K562 (cell line): ENCODE data around the gene CFAP92. TPM values are rescaled to one million over a fixed set of nuclear protein-coding genes. Genes with fewer than 3 reads are reported as not detected.

Source experiments
- ATAC-seq: fragments of 200-7000 bp; cut with Tn5 transposase; 3 replicates; pipeline ENCODE4 v1.9.1; 2020; ENCODE audit warnings: moderate library complexity
- BruUV-seq: library from RNA; stranded (reverse); fragments of 400-500 nt; replicated peaks from 2 replicates; lab custom pipeline; 2021; lab: Mats Ljungman, UMichigan
- CTCF ChIA-PET: fragments of 300-600 bp; formaldehyde crosslinking; extraction: SDS; loops from one replicate; lab custom pipeline; 2021; ENCODE audit warnings: low intra/inter-chr PET ratio; lab: Yijun Ruan, JAX
- POLR2A ChIA-PET: fragments of 300-600, 350-650 bp; sonication (Branson Sonifier 250); formaldehyde crosslinking; extraction: SDS; loops from one replicate; lab custom pipeline; 2021; ENCODE audit warnings: antibody characterized with exemption, inconsistent platforms; lab: Yijun Ruan, JAX
- DNase-seq, 4 experiments: peaks; one replicate each; pipeline versions ENCODE4 v3.0.0 to v3.0.0-alpha.2; 2011 to 2018; ENCODE audit warnings: low spot score in 3 of 4, mixed read lengths in 3 of 4; ENCODE audit errors: extremely low read depth in 1 of 4
- FAIRE-seq: peaks from 2 replicates; lab custom pipeline; 2011; peaks lifted over from hg19 to GRCh38; lab: Jason Lieb, UNC
- H2AFZ ChIP-seq: 2 replicates; pipeline ENCODE4 v1.6.0; 2011; ENCODE audit warnings: low read depth, low read length, control low read depth, inconsistent platforms
- H3K27ac ChIP-seq: fragments of 200-600 bp; 3 replicates; pipeline ENCODE4 v1.8.0; 2011; ENCODE audit warnings: low read depth, mild to moderate bottlenecking, control low read depth, inconsistent platforms, low read length, moderate library complexity, mixed read lengths; ENCODE audit errors: extremely low read depth
- H3K27me3 ChIP-seq, 2 experiments: fragments of 300-600 bp in 1 of 2; 2 replicates in 1 of 2; 3 replicates in 1 of 2; pipeline versions ENCODE4 v1.6.0 to v1.8.0; 2011; ENCODE audit warnings: inconsistent platforms in 2 of 2, low read length in 2 of 2, mild to moderate bottlenecking in 1 of 2, mixed read lengths in 1 of 2, moderate library complexity in 1 of 2; ENCODE audit not compliant: control insufficient read depth in 2 of 2, insufficient read depth in 2 of 2
- H3K36me3 ChIP-seq: fragments of 300-600 bp; 3 replicates; pipeline ENCODE4 v1.8.0; 2011; ENCODE audit warnings: mild to moderate bottlenecking, low read length, inconsistent platforms; ENCODE audit not compliant: control insufficient read depth, insufficient read depth
- H3K4me1 ChIP-seq, 2 experiments: fragments of 200-600 bp in 1 of 2; replicated peaks in 1 of 2; 2 replicates in 1 of 2; 3 replicates in 1 of 2; pipeline versions ENCODE4 v1.5.1 to v1.8.0; 2011; ENCODE audit warnings: inconsistent platforms in 2 of 2, low read length in 2 of 2, mild to moderate bottlenecking in 1 of 2, mixed read lengths in 1 of 2, moderate library complexity in 1 of 2; ENCODE audit not compliant: control insufficient read depth in 2 of 2, insufficient read depth in 2 of 2
- H3K4me2 ChIP-seq: 2 replicates; pipeline ENCODE4 v1.6.1; 2011; ENCODE audit warnings: low read length, control low read depth, inconsistent platforms, mixed read lengths; ENCODE audit not compliant: insufficient read depth
- H3K4me3 ChIP-seq: fragments of 200-600 bp; sonication (generic), shearing (Covaris generic); 2 replicates; pipeline ENCODE4 v1.5.1; 2016; ENCODE audit warnings: control low read depth, inconsistent platforms
- H3K79me2 ChIP-seq: fragments of 200-600 bp; 3 replicates; pipeline ENCODE4 v1.8.0; 2011; ENCODE audit warnings: low read length, inconsistent platforms; ENCODE audit not compliant: control insufficient read depth, insufficient read depth
- H3K9ac ChIP-seq, 2 experiments: 2 replicates each; pipeline versions ENCODE4 v1.6.0 to v1.6.1; 2011; ENCODE audit warnings: low read depth in 2 of 2, low read length in 2 of 2, control low read depth in 1 of 2, inconsistent platforms in 1 of 2, mild to moderate bottlenecking in 1 of 2, mixed read lengths in 1 of 2; ENCODE audit not compliant: insufficient read depth in 1 of 2
- H3K9me1 ChIP-seq: one replicate; pipeline ENCODE4 v1.6.0; 2011; ENCODE audit warnings: inconsistent platforms, mild to moderate bottlenecking, low read length, moderate library complexity; ENCODE audit not compliant: control insufficient read depth, insufficient read depth
- H3K9me3 ChIP-seq: replicated peaks from 2 replicates; pipeline ENCODE4 v1.5.1; 2011; ENCODE audit warnings: low read depth, low read length, inconsistent platforms; ENCODE audit not compliant: control insufficient read depth, insufficient read depth
- H4K20me1 ChIP-seq: replicated peaks from 2 replicates; pipeline ENCODE4 v1.6.1; 2011; ENCODE audit warnings: low read length, inconsistent platforms, mixed read lengths; ENCODE audit not compliant: control insufficient read depth, insufficient read depth
- CLOCK ChIP-seq: fragments of 250-450 bp; sonication (Bioruptor Pico); IDR thresholded peaks from 2 replicates; pipeline ENCODE4 v1.4.0; 2020; ENCODE audit warnings: mild to moderate bottlenecking, moderate library complexity, borderline replicate concordance
- FOXJ3 ChIP-seq: sonication (generic); formaldehyde crosslinking; IDR thresholded peaks from 2 replicates; pipeline ENCODE4 v1.4.0; 2020; ENCODE audit warnings: mild to moderate bottlenecking, missing genetic modification reagents
- L3MBTL2 ChIP-seq: fragments of 450-650 bp; IDR thresholded peaks from 2 replicates; pipeline ENCODE4 v1.6.1; 2016; ENCODE audit warnings: mild to moderate bottlenecking, moderate library complexity
- MAFK ChIP-seq: IDR thresholded peaks from 2 replicates; pipeline ENCODE4 v1.6.1; 2011; ENCODE audit warnings: low read length, improper control_type of control experiment
- SIN3A ChIP-seq, 2 experiments: fragments of 150-350 bp in 1 of 2; IDR thresholded peaks; 2 replicates each; pipeline ENCODE4 v1.6.1; 2011 to 2016; ENCODE audit warnings: borderline replicate concordance in 2 of 2, low read depth in 2 of 2, low read length in 2 of 2, mild to moderate bottlenecking in 2 of 2, moderate library complexity in 2 of 2; ENCODE audit not compliant: control insufficient read depth in 1 of 2
- TEAD1 ChIP-seq, 2 experiments: fragments of 450-650 bp in 1 of 2; sonication (generic) in 1 of 2; formaldehyde crosslinking; IDR thresholded peaks; 2 replicates each; pipeline versions ENCODE4 v1.4.0 to v1.8.0; 2020 to 2022; ENCODE audit warnings: mild to moderate bottlenecking in 2 of 2, missing genetic modification reagents in 1 of 2
- XRCC5 ChIP-seq: fragments of 200-400 bp; formaldehyde crosslinking; IDR thresholded peaks from 2 replicates; pipeline ENCODE4 v1.6.1; 2017; ENCODE audit warnings: low read depth, mild to moderate bottlenecking, low read length
- ZBTB8A ChIP-seq: fragments of 450-650 bp; IDR thresholded peaks from 2 replicates; pipeline ENCODE4 v1.6.1; 2018; ENCODE audit warnings: mild to moderate bottlenecking, moderate library complexity; ENCODE audit not compliant: partially characterized antibody
- ZNF584 ChIP-seq: fragments of 200-800 bp; sonication (Bioruptor generic); IDR thresholded peaks from 2 replicates; pipeline ENCODE4 v1.6.1; 2016; ENCODE audit warnings: low read depth, mild to moderate bottlenecking, missing genetic modification characterization, missing compliant biosample characterization
- WGBS: fragments of 100-300 bp; shearing (Covaris generic); methylation state at CpG from one replicate; pipeline ENCODE4 v1.1.6; 2016; ENCODE audit warnings: low coverage, mixed read lengths; ENCODE audit not compliant: insufficient coverage; ENCODE audit errors: missing lambda C conversion rate; 5-methylcytosine and 5-hydroxymethylcytosine counted together
- in situ Hi-C: fragments of 300-500 bp; cut with MboI; formaldehyde crosslinking; loops from 4 replicates; pipeline ENCODE4 v1.15.0; 2018; ENCODE audit warnings: inconsistent platforms, mixed read lengths
- intact Hi-C: fragments of 100-400 bp; cut with micrococcal nuclease; formaldehyde crosslinking; loops from 2 replicates; pipeline ENCODE4 v1.14.2; 2022
- polyA plus RNA-seq, 8 experiments: library from polyadenylated mRNA; depleted of rRNA in 4 of 8; stranded (reverse) in 5 of 8; unstranded in 3 of 8; fragments of >200 nt; fragmentation: Nextera tagmentation in 2 of 8; fragmentation: Illumina TruSeq in 1 of 8; extraction: Ambion mirVana in 2 of 8; extraction: Trizol in 1 of 8; gene quantifications; 2 replicates each; pipeline versions ENCODE4 v1.2.1 to v1.2.3, GENCODE V29; 2011 to 2014; ENCODE audit warnings: inconsistent platforms in 1 of 8, missing spikeins in 1 of 8
- total RNA-seq, 7 experiments: library from RNA; depleted of rRNA in 6 of 7; stranded (reverse); fragments of >200 nt in 6 of 7; fragmentation: Illumina TruSeq in 2 of 7; extraction: Trizol in 2 of 7; gene quantifications; 2 replicates each; pipeline versions ENCODE4 v1.2.1 to v1.2.3, GENCODE V29; 2011 to 2021; ENCODE audit warnings: low replicate concordance in 1 of 7
- TF ChIP-seq, protein P1 (sequence below): fragments of 250-450 bp; sonication (Bioruptor Pico); IDR thresholded peaks from 2 replicates; pipeline ENCODE4 v1.5.0; 2020; ENCODE audit warnings: mild to moderate bottlenecking

CFAP92 gene
- total and polyA plus RNA-seq, 9 of the 15 experiments (the other 6 are each of a cell fraction or from before 2014, with no cell fraction given), result 0.06 to 0.62 (median 0.36) TPM

DNA sequence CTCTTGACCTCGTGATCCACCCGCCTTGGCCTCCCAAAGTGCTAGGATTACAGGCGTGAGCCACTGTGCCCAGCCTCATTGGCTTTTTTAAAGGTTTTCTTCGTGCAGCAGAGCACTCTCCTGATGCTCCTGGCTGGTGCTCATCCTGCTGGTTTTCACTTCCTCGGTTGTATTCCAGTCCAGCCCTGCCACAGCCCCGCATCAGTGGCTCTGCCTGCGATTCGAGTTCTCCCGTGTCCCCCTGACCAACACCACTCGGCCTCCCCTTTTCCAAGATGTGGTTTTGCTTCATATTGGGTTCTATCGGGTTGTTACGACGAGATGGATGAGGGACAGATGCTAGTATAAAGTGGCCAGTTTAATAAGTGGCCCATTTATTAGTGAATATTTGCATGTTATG is 35.0 kb upstream of the CFAP92 start:
- H3K9me3 ChIP-seq, result peaks cover 2% of the 10 kb centered on the region; the same call in 1 of the 2 replicates
- no peak overlapping the region for H2AFZ ChIP-seq
- intact Hi-C loops (loop anchor here (5.0 to 10.0 kb wide), 2 partner anchors 56 to 57 kb away; no protein-coding TSS in a partner anchor), in situ Hi-C loops (no loop called here)
- H3K9ac ChIP-seq, result no peak overlapping the region
- H3K4me2 ChIP-seq, result no peak overlapping the region
- no peak overlapping the region for H3K4me3 ChIP-seq
- ATAC-seq (no peak), DNase-seq (no peak), FAIRE-seq (no peak)
- no peaks in the 10 kb centered on the region for H3K79me2 ChIP-seq
- POLR2A ChIA-PET, result no interaction called here
- H3K4me1 ChIP-seq, result peaks cover 7 to 22% of the 10 kb centered on the region in 2 experiments; a peak in 4 of 5 replicates
- no TSS peak for BruUV-seq
- H4K20me1 ChIP-seq, result no peaks in the 10 kb centered on the region
- H3K27ac ChIP-seq, result no peak overlapping the region
- 53% methylated on average over 12 of the region's 13 CpGs for WGBS
- no peaks in the 10 kb centered on the region for H3K9me1 ChIP-seq
- CTCF ChIA-PET, result no interaction called here
- no peaks in the 10 kb centered on the region for H3K36me3 ChIP-seq
- TF ChIP-seq MAFK (no peak), SIN3A (IDR thresholded peaks at IDR 0.05; ENCODE audit: borderline replicate concordance in 2 of 2, control insufficient read depth in 1 of 2, low read depth in 2 of 2, low read length in 2 of 2) (no peak), FOXJ3 (no peak), ZNF584 (CRISPR knock-in tag) (no peak), L3MBTL2 (no peak), CLOCK (CRISPR knock-in tag) (no peak), ZBTB8A (no peak), TEAD1 (CRISPR knock-in tag; IDR thresholded peaks at IDR 0.05) (no peak), XRCC5 (no peak)
- TF ChIP-seq, protein P1, sequence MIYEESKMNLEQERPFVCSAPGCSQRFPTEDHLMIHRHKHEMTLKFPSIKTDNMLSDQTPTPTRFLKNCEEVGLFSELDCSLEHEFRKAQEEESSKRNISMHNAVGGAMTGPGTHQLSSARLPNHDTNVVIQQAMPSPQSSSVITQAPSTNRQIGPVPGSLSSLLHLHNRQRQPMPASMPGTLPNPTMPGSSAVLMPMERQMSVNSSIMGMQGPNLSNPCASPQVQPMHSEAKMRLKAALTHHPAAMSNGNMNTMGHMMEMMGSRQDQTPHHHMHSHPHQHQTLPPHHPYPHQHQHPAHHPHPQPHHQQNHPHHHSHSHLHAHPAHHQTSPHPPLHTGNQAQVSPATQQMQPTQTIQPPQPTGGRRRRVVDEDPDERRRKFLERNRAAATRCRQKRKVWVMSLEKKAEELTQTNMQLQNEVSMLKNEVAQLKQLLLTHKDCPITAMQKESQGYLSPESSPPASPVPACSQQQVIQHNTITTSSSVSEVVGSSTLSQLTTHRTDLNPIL, result no peak
- H3K27me3 ChIP-seq, result no peaks in the 10 kb centered on the region
